ENCODE data around the gene TLE6. TPM values are rescaled to one million over a fixed set of nuclear protein-coding genes. Genes with fewer than 3 reads are reported as not detected.

TLE6 gene
- total and polyA plus RNA-seq, 2 of the 8 experiments (the other 6 are each of a cell fraction or from before 2014, with no cell fraction given), result 2.5 to 2.9 TPM

- TF ChIP-seq SIN3A (conservative IDR thresholded peaks at IDR 0.05 in 1 of 2, IDR thresholded peaks at IDR 0.05 in 1 of 2; ENCODE audit: low read depth in 1 of 2, low read length in 2 of 2), result no peak
- no peak for TF ChIP-seq CHD2 (IDR thresholded peaks at IDR 0.05; ENCODE audit: low read length)
Measured at GRCh38 chr19:2992958-2993357, 15.6 kb downstream of the TLE6 start (continued).
